GM19193 (cell line): ENCODE measurements around the gene FURIN.

Source experiments
- POLR2A ChIP-seq: IDR thresholded peaks from 4 replicates; pipeline ENCODE4 v1.6.1; 2011; ENCODE audit not compliant: insufficient read depth, insufficient read length; ENCODE audit errors: extremely low read depth

FURIN gene

GRCh38 chr15:90862487-90862886, 5.9 kb upstream of the FURIN start:
- TF ChIP-seq POLR2A: no peak

GRCh38 chr15:90862964-90863778, 5.2 kb upstream of the FURIN start:
- no peak for TF ChIP-seq POLR2A

GRCh38 chr15:90863987-90864386, 4.4 kb upstream of the FURIN start:
- no peak for TF ChIP-seq POLR2A

DNA sequence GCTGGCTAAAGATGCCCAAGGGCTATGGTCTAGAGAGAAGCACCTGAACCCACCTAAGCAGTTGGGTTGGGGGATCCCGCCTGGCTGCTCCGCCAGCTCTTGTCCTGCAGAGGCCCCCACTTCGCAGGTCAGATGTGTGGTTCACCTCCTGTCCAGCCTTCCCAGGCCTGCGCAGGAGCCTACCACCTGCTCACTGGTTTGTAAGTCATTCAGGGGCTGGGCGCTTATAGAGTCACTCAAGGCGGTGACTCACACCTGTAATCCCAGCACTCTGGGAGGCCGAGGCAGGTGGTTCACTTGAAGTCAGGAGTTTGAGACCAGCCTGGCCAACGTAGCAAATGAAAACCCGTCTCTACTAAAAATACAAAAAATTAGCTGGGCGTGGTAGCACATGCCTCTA, 3.9 kb upstream of the FURIN start:
- no peak for TF ChIP-seq POLR2A

DNA sequence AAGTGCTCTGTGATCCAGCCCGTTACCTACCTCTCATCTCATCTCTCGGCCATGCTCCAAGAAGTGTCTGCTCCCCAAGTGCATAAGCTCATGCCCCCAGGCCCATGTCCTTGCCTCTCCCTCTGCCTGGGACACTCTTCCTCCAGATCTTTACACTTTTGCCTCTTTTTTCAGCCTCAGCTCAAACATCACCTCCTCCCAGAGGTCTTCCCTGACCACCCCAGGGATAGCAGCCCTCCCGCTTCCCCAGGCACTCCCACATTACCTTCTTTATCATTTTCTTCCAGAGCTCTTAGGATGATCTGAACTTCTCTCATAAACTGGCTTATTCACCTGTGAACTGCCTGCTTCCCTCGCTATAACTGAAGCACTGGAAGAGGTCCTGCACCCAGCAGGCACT, 2.7 kb upstream of the FURIN start:
- no peak for TF ChIP-seq POLR2A

DNA sequence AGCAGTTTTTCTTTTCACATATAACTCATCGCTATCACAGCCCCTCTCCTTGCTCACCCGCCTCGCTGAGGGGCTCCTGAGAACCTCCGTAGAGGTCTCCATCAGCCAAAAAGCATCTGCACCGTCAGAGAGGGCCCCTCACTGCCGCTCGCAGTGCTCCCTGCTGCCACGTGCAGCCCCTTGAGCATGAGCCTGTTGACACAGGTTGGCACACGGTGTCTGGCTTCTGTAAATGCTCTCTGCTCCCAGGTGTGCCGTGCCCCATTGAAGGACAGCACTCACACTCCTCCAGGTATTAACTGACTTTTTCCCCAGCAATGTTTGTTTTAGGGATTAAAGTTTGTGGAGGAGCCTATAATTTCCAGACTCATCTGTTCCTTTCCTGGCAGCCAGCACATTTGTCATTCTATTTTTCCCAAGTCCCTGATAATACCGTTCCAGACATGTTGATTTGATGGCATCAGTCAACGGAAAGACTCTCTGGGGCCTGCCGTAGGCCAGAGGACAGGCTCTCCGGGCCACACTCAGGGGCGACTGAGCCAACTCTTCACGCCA, 2.1 kb upstream of the FURIN start:
- no peak for TF ChIP-seq POLR2A

GRCh38 chr15:90866800-90867199, 1.6 kb upstream of the FURIN start:
- no peak for TF ChIP-seq POLR2A

DNA sequence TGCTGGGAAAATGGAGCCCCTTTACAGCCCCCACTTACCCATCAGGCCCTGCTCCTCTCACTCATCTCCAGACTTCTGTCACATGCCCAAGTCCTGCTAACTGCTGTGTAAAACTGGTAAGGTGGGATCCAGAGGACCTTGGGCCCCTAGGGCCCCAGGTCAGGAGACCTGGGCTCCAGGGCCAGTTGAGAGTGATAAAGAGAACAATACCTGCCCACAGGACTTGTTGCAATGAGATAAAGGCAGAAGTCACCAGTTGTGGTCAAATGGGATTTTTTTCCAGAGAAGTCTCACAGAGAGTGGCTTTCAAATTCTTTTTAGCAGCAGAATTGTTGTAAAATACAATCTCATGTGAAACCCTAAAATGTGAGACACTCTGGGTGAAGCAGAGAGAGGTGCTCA, 753 bp downstream of the FURIN start:
- TF ChIP-seq POLR2A: no peak

GRCh38 chr15:90869601-90870353, 1.4 kb downstream of the FURIN start:
- no peak for TF ChIP-seq POLR2A

DNA sequence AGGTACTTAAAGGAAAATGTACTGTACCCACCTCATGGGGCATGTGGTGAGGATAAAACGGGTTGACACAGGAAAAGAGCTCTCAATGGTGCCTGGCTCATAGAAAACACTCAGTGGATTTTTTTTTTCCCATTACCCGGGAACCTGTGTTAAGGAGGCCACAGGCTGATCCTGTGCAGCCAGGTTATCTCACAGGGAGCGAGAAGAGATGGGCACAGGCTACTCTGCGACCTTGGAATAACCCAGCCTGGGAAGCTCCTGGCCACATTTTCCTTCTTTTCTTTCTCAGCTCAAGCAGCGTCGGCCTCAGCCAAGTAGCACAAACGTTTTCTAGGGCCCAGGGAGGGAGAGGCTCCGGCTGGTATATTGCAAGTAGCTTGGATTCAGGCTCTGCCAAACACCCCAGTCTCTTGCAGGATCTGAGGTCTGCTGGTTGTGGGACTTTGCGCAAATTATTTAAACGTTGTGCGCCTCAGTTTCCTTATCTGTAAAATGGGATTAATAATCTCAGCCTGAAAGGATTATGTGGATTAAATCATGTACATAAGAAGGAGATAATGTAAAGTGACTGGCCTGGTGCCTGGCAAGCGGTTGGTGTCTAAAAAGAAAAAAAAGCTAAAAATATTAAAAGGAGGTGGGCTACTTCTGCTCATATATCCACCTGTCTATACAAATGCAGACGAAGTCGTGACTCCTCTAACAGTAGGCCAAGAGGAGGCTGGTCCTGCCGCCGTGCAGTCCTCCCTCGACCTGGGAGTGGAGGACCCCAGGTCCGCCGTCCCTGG, 2.2 kb downstream of the FURIN start:
- TF ChIP-seq POLR2A: no peak

DNA sequence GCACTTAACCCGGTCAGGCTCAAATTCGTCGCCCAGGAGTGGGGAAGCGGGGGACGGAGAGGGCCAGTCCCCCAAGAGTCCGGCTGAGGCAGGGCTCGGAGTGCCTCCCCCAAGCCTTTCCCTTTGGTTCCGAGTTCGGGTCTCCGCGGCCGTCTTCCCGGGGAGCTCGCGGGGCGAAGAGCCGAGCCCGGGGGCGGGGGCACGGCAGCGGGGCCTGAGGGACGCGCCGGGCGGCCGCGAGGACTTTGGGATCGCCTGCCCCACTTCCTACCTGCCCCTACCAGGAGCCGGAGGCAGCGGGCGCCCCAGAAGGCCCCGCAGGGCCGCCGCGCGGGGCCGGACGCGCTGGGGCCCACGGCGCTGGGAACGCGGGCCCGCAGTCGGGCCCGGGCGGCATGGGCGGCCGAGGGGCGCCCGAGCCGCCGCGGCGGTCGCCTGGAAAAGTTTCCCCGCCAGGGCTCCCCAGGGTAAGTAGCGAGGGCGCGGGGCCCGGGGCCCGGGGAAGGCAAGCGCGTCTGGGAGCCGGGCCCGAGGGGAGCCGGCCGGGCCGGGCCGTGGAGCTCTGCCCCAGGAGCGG, 2.8 kb downstream of the FURIN start:
- TF ChIP-seq POLR2A: peak; percentile 44

DNA sequence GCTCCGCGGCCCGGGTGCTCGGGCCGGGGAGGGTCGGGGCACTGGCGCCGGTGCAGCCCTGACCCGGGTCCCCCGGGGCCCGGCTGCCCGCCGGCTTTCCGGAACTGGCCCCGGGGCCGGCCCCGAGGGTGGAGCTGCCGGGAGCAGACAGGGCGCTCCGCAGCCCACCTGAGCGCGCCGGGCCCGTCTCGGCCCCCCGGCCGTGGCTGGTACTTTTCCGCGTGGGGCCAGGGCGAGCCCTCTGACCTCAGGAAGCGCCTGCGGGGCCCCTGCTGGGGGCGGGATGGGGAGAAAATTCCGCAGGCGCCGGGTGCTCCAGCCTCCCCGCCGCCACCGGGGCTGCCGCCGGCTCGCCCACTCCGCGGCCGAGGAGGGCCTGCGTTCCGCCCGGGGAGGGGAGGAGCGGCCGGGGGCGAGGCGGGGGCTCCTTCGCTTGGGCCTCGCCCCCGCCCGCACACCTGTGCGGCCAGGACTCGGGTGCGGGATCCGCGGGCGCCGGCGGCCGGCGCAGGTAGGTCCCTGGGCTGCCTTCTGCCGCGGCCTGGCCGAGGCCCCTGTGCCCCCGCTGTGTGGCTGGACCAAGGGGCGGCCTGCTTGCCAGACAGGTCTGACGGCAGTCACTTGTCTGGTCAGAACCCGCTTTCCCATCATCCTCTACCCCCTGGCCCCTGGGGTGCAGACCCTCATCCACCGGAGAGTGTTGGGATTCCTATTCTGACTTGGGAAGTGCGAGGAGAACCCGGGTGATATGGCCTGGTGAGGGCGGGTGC, 3.5 kb downstream of the FURIN start:
- peak; percentile 21 for TF ChIP-seq POLR2A

GRCh38 chr15:90872486-90873184, 4.2 kb downstream of the FURIN start:
- peak; percentile 48 for TF ChIP-seq POLR2A
